ENCODE data around the gene KIF21A.

DNA sequence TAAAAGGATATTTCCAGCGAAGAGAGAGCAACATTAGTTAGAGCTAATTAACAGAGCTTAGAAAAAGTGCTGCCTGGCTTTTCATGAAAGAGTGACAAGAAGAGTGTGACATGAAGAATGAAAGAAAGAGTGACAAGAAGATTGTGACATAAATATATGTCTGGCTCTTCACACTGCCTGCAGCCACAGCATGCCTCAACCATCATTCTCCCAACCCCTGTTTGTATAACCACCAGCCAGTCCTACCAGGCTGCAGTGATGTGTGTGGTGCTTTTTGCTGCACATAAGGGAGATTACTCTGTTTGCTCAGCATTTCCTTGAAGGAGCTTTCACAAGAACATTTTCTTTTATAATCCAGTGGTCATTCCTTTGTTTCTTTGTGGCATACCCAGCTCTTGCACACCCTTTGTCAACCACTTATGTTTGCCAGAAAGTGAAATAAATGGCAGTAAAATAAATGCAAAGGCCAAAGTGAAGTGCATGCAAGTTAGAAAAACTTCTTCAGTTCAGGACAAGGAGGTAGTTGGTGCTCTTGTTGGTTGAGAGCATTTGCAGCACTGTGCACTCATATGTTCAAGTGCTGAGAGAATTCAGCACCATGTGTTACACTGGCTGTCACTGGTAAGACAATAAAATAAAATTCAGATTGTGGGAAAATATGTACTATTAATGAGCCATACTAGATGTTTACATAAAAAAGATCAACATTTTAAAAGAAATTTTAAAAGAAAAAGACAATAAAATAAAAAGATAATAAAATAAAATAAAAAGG lies 50.6 kb downstream of the KIF21A start:
- TF ChIP-seq ZFP82 (CRISPR knock-in tag; IDR thresholded peaks at IDR 0.05; ENCODE audit: borderline replicate concordance) (no peak), RAD21 (CRISPR knock-in tag; IDR thresholded peaks at IDR 0.05) (no peak), RNF2 (conservative IDR thresholded peaks at IDR 0.05; ENCODE audit: low read depth) (no peak), SIX1 (CRISPR knock-in tag; IDR thresholded peaks at IDR 0.05; ENCODE audit: borderline replicate concordance) (no peak), POLR2AphosphoS5 (IDR thresholded peaks at IDR 0.05; ENCODE audit: low read depth, low read length) (no peak), ZNF639 (CRISPR knock-in tag; conservative IDR thresholded peaks at IDR 0.05) (no peak), TSC22D2 (CRISPR knock-in tag; IDR thresholded peaks at IDR 0.05; ENCODE audit: borderline replicate concordance) (no peak), IRF2 (CRISPR knock-in tag; IDR thresholded peaks at IDR 0.05) (no peak)
- TF ChIP-seq, protein P1, sequence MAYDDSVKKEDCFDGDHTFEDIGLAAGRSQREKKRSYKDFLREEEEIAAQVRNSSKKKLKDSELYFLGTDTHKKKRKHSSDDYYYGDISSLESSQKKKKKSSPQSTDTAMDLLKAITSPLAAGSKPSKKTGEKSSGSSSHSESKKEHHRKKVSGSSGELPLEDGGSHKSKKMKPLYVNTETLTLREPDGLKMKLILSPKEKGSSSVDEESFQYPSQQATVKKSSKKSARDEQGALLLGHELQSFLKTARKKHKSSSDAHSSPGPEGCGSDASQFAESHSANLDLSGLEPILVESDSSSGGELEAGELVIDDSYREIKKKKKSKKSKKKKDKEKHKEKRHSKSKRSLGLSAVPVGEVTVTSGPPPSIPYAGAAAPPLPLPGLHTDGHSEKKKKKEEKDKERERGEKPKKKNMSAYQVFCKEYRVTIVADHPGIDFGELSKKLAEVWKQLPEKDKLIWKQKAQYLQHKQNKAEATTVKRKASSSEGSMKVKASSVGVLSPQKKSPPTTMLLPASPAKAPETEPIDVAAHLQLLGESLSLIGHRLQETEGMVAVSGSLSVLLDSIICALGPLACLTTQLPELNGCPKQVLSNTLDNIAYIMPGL (CRISPR knock-in tag; IDR thresholded peaks at IDR 0.05; ENCODE audit: borderline replicate concordance in 1 of 2, low read depth in 1 of 2): no peak
- TF ChIP-seq, protein P2, sequence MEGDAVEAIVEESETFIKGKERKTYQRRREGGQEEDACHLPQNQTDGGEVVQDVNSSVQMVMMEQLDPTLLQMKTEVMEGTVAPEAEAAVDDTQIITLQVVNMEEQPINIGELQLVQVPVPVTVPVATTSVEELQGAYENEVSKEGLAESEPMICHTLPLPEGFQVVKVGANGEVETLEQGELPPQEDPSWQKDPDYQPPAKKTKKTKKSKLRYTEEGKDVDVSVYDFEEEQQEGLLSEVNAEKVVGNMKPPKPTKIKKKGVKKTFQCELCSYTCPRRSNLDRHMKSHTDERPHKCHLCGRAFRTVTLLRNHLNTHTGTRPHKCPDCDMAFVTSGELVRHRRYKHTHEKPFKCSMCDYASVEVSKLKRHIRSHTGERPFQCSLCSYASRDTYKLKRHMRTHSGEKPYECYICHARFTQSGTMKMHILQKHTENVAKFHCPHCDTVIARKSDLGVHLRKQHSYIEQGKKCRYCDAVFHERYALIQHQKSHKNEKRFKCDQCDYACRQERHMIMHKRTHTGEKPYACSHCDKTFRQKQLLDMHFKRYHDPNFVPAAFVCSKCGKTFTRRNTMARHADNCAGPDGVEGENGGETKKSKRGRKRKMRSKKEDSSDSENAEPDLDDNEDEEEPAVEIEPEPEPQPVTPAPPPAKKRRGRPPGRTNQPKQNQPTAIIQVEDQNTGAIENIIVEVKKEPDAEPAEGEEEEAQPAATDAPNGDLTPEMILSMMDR (CRISPR knock-in tag; IDR thresholded peaks at IDR 0.05): no peak
